OCI-M1 (cell line): Measurements from ENCODE around the gene PSMA6.
A peak's percentile ranks its signal among the peaks of the same experiment; 100 is the strongest.
"Not testable (repeated sequence)": the region's sequence is repeated elsewhere in the genome, so short reads cannot be mapped to it uniquely, and the experiment has no call there.

Source experiments
- DNase-seq: peaks from one replicate; lab custom pipeline; 2025; lab: John Stamatoyannopoulos, UW

PSMA6 gene

DNA sequence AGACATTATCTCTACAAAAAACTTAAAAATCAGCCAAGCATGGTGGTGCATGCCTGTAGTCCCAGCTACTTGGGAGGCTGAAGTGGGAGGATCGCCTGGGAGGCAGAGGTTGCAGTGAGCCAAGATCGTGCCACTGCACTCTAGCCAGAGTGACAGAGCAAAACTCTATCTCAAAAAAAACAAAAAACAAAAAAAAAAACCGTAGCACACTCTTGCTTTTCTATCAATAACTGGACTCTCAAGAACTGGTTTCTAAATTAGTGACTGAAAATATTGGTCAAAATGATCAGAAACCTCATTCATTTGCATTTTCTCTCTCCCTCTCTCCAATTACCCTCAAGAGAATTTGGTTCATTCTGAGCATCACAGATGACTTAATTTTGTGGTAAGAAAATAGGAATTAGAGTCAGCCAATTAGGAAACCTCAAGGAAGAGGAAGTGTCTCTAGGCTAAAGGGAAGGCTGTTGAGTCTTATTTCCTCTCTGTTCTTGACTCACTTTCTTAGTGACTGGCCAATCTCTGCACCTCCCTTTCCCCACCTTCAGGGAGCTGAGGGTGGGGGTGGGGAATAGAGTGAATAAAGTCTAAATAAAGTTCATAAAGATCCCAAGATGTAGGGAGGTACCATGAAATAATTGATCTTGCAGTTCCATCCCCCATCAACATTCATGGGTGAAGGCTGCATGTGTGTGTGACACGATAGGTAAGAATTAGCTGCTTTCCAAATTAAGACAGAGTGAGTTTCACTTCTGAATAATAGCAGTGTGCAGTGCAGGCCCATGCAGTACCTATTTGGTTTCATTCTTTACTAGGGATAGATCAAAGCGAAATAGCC is 6.8 kb upstream of the PSMA6 start:
- peak; percentile 44 for DNase-seq

DNA sequence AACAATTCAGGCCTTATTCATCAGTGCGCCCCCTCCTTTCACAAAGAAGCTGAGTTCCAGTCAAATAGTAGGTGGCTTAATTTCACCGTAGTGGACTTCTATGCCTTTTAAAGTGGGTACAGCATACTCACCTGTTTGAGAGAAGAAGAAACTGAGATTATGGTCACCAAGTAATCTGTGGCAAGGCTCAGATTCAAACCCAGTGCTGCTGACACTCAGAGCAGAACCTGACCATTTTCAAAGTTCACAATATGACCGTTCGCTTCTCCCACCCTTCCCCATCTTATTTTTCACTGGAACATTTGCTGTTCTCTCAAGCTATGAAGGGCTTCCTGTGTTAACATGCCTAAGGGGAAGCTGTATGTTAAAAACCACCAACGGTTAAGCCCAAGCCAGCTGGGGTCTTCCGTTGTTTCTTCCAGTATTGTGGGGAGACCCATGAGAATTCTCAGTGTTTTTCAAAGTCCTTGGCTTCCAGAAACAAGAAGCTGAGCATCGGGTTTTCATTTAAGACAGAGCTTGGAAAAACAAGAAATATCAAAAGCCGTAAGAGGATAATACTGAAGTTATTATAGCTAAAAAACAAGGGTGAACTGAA is 6.1 kb upstream of the PSMA6 start:
- no peak for DNase-seq

DNA sequence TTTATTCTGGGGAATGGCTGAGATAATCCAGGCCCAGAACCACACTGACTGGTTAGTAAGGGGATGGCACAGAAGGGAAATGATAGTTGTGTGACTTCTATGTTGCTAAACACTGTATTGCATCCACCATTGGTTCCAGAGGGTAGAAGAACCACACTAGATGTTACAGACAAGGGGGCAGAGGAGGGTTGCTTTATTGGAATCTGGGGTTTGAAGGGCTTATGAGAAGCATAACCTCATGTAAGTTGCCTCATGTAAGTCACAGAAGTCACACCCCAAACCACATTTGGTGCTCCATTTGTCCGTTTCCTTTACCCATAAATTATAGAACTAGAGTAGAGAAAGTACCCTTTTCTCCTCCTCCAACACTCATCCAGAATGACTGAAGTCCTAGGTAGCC is 5.5 kb upstream of the PSMA6 start:
- no peak for DNase-seq

DNA sequence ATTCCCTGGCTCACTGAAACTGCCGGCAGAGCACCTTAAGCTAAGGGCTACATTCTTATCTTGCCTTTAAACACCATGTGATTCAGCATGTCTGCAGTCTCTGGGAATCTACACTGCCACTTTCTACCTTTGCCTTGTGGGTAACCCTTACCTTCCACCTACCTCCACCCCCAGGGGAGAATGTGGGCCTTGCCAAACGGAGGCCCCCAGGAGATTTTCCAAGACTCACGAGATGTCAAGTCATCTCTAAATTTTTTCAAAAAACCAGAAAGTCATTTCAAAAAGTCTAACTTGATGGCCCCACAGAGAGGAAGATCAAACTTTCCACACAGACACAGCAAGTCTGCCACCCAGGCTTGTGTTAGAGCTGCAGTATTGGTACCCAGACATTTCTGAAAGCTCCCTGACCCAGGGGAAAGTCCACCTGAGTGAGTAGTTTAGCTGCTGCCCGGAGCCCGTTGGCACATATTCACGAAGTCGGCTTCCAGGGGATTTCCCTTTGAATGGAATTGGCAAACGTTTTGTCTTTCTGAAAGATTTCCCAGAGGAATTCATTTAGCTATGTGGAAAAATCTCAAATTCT is 4.7 kb upstream of the PSMA6 start:
- no peak for DNase-seq

DNA sequence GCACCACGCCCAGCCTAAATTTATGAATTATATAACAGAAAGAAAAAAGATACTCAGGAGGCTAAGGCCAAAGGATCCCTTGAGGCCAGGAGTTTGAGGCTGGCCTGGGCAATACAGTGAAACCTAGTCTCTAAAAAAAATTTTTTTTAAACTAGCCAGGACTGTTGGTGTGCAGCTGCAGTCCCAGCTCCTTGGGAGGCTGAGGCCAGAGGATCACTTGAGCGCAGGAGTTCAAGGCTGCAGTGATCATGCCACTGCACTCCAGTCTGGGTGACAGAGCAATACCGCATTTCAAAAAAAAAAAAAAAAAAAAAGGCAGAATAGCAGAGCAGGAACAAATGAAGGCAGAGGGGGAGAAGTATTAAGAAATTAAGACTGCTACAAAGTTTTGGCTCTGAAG is 2.6 kb upstream of the PSMA6 start:
- no peak for DNase-seq

DNA sequence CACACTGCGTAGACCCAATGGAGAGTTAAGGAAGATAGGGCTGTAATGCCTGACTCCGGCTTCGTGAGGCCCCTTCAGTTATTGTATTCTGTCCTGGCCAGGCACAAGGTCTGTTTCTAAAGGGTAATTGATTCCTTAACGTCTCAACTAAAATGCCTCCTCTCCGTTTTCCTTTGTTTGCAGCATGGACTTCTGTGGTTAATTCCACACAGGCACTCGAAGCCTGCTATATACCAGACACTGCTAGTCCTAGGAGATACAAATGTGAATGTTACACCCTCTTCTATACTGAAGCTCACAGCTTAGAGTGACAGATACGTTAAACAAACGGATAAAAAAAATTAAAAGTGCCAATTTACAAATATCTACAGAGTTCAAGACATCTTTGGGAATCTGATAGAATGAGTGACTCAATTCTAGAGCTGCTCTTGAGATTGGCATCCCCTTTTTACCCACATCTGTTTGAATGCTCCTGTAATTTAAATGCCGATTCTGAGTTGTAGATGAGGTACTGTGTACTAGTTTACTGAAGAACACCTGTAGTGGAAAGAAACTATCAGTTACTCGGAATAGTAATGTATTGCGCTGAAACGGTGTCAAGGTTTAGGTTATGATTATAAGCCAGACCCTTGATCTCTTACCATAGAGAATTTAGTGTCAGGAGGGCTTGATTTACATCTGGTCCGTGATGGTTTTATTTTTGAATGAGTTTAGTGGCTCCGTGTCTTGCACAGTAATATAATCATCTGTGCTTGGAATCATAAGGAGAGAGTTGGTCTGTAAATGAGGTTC is 784 bp downstream of the PSMA6 start:
- no peak for DNase-seq

DNA sequence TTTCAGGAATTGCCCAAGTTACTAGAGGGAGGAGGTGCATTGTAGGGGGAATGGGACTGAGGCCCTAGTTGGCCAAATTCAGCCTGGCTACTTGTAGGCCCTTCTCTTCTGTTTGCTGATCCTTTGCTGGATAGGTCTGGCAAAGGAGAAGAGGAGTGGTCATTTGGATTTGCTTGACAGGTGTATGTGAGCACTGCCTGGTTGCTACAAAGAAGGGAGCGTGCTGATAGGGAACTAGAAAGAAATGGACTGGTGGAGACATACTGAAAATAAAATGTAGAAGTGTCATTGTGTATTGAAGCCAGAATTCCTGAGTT is 3.6 kb downstream of the PSMA6 start:
- no peak for DNase-seq

DNA sequence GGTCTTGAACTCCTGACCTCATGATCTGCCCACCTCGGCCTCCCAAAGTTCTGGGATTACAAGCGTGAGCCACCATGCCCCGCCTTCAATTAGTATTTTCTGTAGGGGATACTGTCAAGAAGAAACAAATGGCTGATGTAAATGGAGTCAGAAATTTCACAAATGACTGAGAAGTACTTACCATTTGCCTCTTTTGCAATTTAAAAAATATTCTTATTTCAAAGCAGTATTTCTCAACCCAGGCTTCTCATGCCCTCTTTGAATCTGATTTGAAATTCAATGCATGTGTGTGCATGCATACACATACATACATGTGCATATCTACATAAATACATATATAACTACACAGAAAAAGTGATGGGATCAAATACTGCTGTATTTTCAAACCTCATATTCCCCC is 4.4 kb downstream of the PSMA6 start:
- DNase-seq = no peak

DNA sequence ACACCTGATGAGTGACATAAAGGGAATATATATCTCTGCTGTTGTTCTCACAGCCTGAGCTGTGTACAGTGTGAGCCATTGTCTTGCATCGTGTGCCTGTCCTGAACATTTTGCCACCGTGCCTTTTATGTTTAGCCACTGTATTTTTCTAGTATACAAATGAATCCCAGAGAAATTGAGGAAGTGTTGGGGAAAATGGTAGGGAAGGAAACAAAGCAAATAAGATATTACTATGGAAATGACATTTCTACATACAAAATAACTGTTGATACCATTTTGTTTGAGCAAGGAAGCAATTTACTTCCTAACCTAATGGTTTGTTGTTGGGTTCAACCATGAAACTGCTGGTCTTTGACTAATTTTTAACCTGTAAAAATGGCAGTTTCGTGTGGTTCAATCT is 5.5 kb downstream of the PSMA6 start:
- no peak for DNase-seq

DNA sequence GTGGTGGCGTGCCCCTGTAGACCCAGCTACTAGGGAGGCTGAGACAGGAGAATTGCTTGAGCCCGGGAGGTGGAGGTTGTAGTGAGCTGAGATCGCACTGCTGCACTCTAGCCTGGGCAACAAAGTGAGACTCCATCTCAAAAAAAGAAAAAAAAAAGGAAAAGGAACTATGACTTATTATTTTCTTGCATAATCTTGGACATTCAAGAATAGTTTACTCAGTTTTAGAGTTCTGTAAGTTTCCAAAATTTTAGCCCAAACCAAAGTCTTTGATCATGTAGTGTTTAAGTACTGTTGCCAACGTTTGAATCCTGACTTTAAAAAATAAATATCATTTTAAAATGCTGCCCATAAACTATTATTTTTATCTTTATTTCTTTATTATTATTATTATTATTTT is 6.2 kb downstream of the PSMA6 start:
- DNase-seq = no peak

DNA sequence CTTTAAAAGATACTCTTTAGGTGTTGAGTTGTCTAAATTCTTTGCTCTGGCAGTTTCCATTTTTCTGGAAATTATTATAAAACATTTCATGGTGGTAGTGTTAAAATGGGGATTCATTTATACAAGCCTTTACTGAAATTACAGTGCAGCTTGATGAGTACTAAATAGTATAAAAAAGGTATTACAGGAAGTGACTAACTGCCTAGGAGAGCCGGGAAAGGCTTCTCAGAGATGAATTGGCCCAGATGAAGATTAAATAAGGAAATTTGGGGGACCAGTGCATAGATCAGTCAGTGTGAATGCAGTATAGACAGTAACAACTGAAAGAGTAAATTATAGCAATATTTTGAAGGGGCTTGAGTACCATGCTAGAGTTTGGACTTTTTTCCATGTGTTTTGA is 7.5 kb downstream of the PSMA6 start:
- DNase-seq = no peak

DNA sequence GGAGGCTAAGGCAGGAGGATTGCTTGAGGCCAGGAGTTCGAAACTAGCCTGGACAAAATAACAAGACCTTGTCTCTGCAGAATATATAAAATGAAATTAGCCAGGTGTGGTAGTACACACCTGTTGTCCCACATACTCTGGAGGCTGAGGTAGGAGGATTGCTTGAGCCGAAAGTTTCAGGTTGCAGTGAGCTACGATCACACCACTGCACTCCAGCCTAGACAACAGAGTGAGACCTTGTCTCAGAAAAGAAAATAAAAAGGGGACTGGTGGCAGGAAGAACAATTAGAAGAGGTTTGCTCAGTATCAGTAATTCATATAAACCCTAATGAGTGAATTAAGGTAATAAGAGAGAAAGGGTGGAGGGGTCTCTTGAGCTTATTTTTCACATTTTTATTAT is 8.0 kb downstream of the PSMA6 start:
- no peak for DNase-seq

DNA sequence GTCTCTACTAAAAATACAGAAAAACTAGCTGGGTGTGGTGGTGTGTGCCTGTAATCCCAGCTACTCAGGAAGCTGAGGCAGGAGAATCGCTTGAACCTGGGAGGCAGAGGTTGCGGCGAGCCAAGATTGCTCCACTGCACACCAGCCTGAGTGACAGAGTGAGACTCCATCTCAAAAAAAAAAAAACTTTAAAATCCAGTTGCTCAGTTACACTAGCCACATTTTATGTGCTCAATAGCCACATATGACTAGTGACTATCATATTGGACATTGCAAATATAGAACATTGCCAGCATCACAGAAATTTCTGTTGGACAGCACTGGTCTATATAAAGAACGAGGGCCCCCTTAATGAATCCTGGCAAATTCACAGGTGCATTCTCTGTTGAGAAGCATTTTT is 9.2 kb downstream of the PSMA6 start:
- not testable (repeated sequence) for DNase-seq

DNA sequence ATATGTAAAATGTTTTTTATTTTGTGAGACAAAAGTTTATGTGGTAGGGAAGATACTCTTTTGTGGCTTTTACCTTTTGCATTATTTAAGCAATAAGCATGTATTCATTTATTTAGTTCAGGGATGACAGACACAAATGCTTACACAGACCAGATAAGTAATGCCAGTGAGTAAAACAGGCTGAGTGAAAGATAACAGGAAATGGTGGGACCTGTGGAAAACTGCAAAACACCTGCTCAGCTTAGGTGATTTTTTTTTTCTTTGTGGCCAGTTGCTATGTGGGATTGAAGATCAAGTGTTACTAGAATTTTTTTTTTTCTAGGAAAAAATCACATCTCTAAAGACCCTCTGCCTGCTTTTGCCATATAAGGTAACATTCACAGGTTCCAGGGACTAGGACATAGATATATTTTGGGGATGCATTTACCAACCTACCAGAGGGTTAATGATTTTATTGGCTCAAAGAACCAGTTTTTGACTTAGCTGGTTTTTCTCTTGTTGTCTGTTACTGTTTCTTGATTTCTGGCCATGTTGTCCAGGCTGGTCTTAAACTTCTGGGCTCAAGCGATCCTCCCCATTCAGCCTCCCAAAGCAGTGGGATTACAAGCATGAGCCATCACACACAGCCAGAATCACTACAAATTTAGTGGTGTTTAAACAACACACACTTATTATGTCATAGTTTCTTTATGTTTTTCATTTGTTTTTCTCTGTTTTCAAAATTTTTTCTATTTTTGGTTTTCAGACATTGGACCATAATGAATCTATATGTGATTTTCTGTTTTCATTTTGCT is 9.8 kb downstream of the PSMA6 start:
- DNase-seq = no peak

DNA sequence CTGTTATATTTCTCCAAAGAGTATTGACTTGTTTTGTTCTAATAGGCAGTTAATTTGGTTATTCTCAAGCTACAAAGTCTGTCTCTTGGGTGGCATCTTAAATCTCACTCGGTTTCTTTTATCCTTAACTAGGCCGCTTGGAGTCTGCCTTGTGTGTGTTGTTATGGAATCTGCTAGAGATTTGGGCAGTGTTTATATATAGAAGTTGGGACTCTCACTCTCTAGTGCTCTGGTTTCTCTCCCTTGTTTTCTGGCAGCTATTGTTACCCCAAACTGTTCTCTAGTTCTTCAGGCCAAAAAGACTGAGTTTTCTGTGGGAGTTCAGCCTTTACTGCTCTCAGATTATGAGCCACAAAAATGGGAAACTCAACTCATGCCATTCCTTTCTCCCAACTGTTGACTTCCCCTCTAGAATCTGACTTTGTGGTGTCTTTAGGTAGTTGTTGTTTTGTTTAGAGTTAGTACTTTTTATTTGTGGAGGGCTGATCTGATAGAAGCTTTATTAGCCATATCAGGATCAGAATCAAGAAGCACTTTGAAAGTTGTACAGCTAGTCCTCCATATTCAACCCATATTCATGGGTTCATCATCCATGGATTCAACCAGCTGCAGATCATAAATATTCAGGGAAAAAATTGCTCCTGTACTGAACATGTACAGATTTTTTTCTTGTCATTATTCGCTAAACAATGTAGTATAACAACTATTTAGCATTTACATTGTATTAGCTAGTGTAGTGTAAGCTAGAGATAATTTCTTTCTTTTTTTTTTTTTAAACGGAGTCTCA is 11.2 kb downstream of the PSMA6 start:
- DNase-seq = no peak

DNA sequence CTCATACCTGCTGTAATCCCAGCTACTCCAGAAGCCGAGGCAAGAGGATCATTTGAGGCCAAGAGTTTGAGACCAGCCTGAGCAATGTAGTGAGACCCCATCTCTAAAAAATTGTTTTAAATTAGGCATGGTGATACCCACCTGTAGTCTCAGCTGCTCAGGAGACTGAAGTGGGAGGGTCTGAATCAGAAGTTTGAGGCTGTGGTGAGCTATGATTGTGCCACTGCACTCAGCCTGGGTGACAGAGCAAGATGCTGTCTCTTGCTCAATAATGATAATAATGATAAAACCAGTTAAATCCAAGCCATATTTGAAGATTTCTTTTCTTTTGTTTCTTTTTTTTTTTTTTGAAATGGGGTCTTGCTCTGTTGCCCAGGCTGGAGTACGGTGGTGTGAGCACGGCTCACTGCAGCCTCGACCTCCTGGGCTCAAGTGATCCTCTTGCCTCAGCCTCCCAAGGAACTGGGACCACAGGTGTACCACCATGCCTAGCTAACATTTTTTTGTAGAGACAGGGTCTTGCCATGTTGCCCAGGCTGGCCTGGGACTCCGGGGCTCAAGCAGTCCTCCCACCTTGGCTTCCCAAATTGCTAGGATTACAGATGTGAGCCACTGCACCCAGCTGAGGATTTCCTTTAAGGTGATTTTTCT is 12.8 kb downstream of the PSMA6 start:
- DNase-seq = no peak

DNA sequence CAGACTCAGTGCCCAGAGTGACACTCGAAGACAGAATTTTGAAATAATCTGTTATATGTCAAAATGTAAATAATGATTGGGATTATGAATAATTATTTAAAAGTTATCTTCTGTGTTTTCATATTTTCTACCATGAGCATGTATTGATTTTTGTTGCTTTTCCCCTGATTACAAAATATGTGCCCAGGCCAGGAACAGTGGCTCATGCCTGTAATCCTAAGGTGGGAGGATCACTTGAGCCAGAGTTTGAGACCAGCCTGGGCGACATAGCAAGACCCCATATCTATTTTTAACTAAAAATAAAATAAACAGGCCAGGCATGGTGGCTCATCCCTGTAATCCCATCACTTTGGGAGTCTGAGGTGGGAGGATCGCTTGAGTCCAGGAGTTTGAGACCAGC is 13.5 kb downstream of the PSMA6 start:
- DNase-seq = no peak

DNA sequence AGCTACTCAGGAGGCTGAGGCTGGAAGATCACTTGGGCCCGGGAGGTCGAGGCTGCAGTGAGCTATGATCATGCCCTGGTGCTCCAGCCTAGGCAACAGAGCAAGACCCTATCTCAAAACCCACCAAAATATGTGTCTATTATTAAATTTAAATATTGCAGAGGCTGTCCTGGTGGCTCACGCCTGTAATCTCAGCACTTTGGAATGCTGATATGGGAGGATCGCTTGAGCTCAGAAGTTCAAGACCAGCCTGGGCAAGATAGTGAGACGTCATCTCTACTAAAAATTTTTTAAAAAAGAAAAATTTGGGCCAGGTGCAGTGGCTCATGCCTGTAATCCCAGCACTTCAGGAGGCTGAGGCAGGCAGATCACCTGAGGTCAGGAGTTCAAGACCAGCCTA is 13.9 kb downstream of the PSMA6 start:
- DNase-seq = no peak

DNA sequence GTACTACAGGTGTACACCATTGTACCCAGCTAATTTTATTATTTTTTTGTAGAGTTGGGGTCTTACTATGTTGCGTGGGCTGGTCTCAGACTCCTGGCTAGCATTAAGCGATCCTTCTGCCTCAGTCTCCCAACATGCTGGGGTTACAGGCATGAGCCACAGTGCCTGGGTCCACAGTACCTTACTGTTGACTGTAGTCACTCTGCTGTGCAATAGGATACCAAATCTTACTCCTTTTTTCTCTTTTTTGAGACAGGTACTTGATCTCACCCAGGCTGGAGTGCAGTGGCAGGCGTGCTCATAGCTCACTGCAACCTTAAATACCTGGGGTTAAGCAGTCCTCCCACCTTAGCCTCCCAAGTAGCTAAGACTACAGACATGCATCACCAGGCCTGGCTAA is 25.6 kb downstream of the PSMA6 start:
- DNase-seq = no peak

DNA sequence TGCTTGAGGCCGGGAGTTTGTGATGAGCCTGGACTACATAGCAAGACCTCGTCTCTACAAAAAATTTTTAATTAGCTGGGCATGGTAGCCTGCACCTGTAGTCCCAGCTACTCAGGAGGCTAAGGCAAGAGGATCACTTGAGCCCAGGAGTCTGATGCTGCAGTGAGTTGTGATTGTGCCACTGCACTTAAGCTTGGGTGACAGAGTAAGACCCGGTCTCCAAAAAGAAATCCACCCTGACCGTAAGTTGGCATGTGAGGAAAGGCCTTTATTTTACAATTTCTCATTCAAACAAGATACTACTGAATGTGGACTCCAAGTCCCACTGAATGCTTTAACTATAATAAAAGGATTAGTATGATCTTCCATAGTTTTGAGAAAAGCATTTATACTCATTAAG is 27.3 kb downstream of the PSMA6 start:
- DNase-seq = no peak

DNA sequence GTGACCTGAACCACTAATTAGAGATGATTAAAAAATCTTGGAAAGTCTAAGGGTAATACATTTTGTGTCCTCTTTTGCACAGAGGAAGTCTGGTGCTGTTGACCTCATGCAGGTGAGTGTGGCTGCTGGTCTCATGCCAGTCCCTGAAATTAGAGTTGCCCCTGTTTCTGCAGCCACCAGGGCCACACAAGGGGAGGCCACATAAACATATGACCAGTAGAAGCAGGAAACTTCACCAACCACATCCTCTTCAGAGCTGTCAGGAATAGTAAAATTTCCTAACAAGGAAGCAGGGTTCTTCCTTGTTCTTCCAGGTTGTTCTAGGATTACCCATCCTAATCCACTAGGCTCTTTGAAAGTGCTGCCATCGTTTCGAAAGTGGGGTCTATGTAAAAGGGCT is 28.3 kb downstream of the PSMA6 start:
- DNase-seq = no peak
